DND-41 (cell line): ENCODE measurements around the gene FHIP1A.
A peak's percentile ranks its signal among the peaks of the same experiment; 100 is the strongest.

Experiments used
- ATAC-seq: fragments of 200-7000 bp; cut with Tn5 transposase; 3 replicates; pipeline ENCODE4 v1.9.1; 2021; ENCODE audit warnings: low read depth; ENCODE audit not compliant: insufficient read depth
- DNase-seq: peaks from one replicate; pipeline ENCODE4 v3.0.0-alpha.2; 2020
- H2AFZ ChIP-seq: 2 replicates; pipeline ENCODE4 v1.6.0; 2012; ENCODE audit warnings: low read depth, low read length
- H3K27ac ChIP-seq: 2 replicates; pipeline ENCODE4 v1.5.1; 2012; ENCODE audit warnings: low read length, inconsistent platforms
- H3K27me3 ChIP-seq: fragments of 200-600 bp; sonication (generic); 2 replicates; pipeline ENCODE4 v1.6.0; 2012; ENCODE audit warnings: low read length, mild to moderate bottlenecking, inconsistent platforms; ENCODE audit not compliant: insufficient read depth, poor library complexity
- H3K36me3 ChIP-seq: 2 replicates; pipeline ENCODE4 v1.5.1; 2012; ENCODE audit warnings: low read length, inconsistent platforms; ENCODE audit not compliant: insufficient read depth
- H3K4me1 ChIP-seq: 2 replicates; pipeline ENCODE4 v1.5.1; 2012; ENCODE audit warnings: mild to moderate bottlenecking, low read length; ENCODE audit not compliant: insufficient read depth
- H3K4me2 ChIP-seq: 2 replicates; pipeline ENCODE4 v1.6.0; 2012; ENCODE audit warnings: mild to moderate bottlenecking, moderate library complexity, low read length, inconsistent platforms; ENCODE audit not compliant: insufficient read depth
- H3K4me3 ChIP-seq, 2 experiments: fragments of 200-600 bp in 1 of 2; shearing (Covaris generic) in 1 of 2; 2 replicates each; pipeline ENCODE4 v1.5.1; 2012 to 2016; ENCODE audit warnings: inconsistent platforms in 2 of 2, low read length in 2 of 2, mild to moderate bottlenecking in 2 of 2, low read depth in 1 of 2, moderate library complexity in 1 of 2
- H3K79me2 ChIP-seq: 2 replicates; pipeline ENCODE4 v1.6.0; 2012; ENCODE audit warnings: low read length, inconsistent platforms; ENCODE audit not compliant: insufficient read depth
- H3K9ac ChIP-seq: 2 replicates; pipeline ENCODE4 v1.6.0; 2012; ENCODE audit warnings: low read depth, mild to moderate bottlenecking, inconsistent platforms, low read length, moderate library complexity
- H3K9me3 ChIP-seq: 2 replicates; pipeline ENCODE4 v1.5.1; 2012; ENCODE audit warnings: low read length, moderate library complexity, mild to moderate bottlenecking, inconsistent platforms; ENCODE audit not compliant: insufficient read depth, severe bottlenecking
- H4K20me1 ChIP-seq: 2 replicates; pipeline ENCODE4 v1.6.0; 2012; ENCODE audit warnings: low read length; ENCODE audit not compliant: insufficient read depth
- CTCF ChIP-seq: IDR thresholded peaks from 2 replicates; pipeline ENCODE4 v1.5.1; 2012; ENCODE audit warnings: borderline replicate concordance, low read length, moderate library complexity, mild to moderate bottlenecking; ENCODE audit not compliant: poor library complexity, severe bottlenecking; ENCODE audit errors: extremely low read depth
- EZH2 ChIP-seq: IDR thresholded peaks from 3 replicates; pipeline ENCODE4 v1.6.1; 2012; ENCODE audit warnings: borderline replicate concordance, low read depth, mild to moderate bottlenecking, moderate library complexity, low read length, inconsistent platforms; ENCODE audit not compliant: severe bottlenecking

Gene FHIP1A

DNA sequence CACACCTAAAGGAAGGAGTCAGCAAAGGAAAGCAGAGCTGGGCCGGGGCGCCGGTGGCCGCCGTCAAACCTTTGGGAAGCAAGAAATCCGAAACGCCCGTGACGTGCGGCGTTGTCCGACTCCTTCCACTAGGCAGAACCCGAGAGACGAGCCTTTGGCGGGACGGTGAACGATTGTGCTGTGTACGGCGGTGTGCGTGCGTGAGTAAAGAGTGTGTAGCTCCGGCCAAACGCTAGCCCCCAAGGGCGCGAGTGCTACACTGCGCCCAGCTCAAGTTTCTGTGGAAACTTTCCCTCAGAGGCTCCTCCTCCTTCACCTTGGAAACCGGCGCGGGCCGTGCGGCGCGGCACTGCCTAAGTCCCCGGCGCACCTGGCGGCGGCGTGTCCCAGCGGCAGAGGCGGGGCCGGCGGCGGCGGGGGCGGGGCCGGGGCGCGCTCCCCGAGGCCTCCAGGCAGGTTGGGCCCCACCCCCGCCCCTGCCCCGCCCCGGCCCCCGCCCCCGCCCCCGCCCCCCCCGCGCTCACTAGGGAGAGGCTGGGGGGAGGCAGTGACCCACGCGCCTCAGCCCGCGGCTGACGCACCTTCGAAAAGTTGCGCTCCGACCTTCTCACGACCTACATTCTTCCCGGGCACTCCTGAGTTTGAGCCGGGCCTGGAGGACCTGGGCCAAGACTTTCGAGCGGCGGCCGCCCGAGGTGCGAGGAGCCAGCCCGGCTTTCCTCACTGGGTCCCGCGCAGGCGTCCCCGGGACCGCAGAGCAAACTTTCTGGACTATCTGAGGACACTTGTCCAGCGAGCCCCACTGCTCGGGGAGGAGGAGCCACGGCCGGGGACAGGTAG lies at the start of gene FHIP1A:
Gene FHIP1A (plus strand): TSS at position 547 of the 840 bp plus-strand sequence. CDS start 157,084 bp downstream, outside the sequence.
- H3K36me3 ChIP-seq = no peaks in the 10 kb centered on the region
- peak; percentile 25 for TF ChIP-seq EZH2
- TF ChIP-seq CTCF = peak; percentile 10
- H3K79me2 ChIP-seq = no peaks in the 10 kb centered on the region
- no peaks in the 10 kb centered on the region for H3K9me3 ChIP-seq
- ATAC-seq (peak; percentile 80), DNase-seq (peak; percentile 66)
- H3K27ac ChIP-seq = no peak within 1 kb of the TSS
- H3K4me2 ChIP-seq = peak within 1 kb of the TSS; percentile 99
- H3K4me3 ChIP-seq = peak within 1 kb of the TSS; percentile 13 to 63; a peak in 3 of 4 replicates
- H2AFZ ChIP-seq = peak within 1 kb of the TSS; percentile 74
- H3K9ac ChIP-seq = peak within 1 kb of the TSS; percentile 40
- H4K20me1 ChIP-seq = no peaks in the 10 kb centered on the region
- peaks cover 32% of the 10 kb centered on the region for H3K27me3 ChIP-seq
- H3K4me1 ChIP-seq = peaks cover 24% of the 10 kb centered on the region

DNA sequence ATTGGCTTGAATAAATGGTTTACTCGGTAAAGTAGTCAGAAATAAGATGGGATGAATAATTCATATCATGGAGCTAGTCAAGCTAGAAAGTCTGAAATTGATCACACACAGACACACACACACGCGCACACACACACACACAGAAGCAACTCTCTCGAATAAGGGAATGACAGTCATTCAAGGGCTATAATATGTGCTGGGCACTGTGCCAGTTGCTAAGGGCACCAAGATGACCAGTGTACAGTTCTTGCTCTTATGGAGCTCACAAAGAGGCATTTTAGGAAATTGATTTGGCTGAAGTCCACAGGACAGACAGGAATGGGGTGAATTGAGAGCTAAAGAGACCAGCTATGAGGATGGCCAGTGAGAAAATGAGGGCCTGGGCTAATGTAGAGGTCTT lies 49.4 kb upstream of the FHIP1A start:
- Histone ChIP-seq H3K27ac (no peak overlapping the region), H3K79me2 (no peaks in the 10 kb centered on the region), H3K4me1 (no peaks in the 10 kb centered on the region), H4K20me1 (no peaks in the 10 kb centered on the region), H3K4me2 (no peak overlapping the region), H3K9me3 (no peaks in the 10 kb centered on the region), H3K36me3 (no peaks in the 10 kb centered on the region), H2AFZ (no peak overlapping the region), H3K4me3 (no peak overlapping the region), H3K27me3 (peaks cover 11% of the 10 kb centered on the region), H3K9ac (no peak overlapping the region)
- no peak for TF ChIP-seq CTCF
- DNase-seq (no peak), ATAC-seq (no peak)

- Histone ChIP-seq H3K4me1 (no peaks in the 10 kb centered on the region), H3K27ac (no peak overlapping the region), H4K20me1 (no peaks in the 10 kb centered on the region), H3K4me2 (no peak overlapping the region), H3K79me2 (no peaks in the 10 kb centered on the region), H3K4me3 (no peak overlapping the region), H3K36me3 (no peaks in the 10 kb centered on the region), H2AFZ (no peak overlapping the region), H3K9me3 (no peaks in the 10 kb centered on the region), H3K9ac (no peak overlapping the region), H3K27me3 (peaks cover 8% of the 10 kb centered on the region)
- TF ChIP-seq EZH2 (no peak), CTCF (no peak)
- no peak for ATAC-seq
- no peak for DNase-seq
These were observed 47.9 kb upstream of the FHIP1A start for GRCh38 chr4:151361126-151361525.
